Measurements from ENCODE around the gene SASH3.

DNA sequence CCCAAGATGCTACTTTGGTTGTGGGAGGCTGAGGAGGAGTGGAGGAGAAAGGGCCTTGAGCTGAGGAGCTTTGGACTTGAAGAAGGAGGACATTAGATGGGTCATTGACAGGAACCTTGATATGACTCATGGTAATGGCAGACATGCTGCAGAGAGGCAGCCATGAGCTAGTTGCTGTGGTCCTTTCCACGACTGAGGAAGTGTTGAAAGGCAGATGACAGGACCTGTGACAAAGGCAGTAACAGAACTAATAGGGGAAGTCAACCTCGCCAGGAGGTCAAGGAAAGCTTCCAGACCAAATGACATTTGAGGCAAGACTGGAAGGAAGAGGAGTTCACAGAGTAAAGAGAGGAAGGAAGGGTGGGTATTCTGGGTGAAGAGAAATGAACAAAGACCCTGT is 48.5 kb upstream of the SASH3 start:
- TF ChIP-seq, protein P1, sequence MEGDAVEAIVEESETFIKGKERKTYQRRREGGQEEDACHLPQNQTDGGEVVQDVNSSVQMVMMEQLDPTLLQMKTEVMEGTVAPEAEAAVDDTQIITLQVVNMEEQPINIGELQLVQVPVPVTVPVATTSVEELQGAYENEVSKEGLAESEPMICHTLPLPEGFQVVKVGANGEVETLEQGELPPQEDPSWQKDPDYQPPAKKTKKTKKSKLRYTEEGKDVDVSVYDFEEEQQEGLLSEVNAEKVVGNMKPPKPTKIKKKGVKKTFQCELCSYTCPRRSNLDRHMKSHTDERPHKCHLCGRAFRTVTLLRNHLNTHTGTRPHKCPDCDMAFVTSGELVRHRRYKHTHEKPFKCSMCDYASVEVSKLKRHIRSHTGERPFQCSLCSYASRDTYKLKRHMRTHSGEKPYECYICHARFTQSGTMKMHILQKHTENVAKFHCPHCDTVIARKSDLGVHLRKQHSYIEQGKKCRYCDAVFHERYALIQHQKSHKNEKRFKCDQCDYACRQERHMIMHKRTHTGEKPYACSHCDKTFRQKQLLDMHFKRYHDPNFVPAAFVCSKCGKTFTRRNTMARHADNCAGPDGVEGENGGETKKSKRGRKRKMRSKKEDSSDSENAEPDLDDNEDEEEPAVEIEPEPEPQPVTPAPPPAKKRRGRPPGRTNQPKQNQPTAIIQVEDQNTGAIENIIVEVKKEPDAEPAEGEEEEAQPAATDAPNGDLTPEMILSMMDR (IDR thresholded peaks at IDR 0.05) = no peak
- TF ChIP-seq POLR2A (IDR thresholded peaks at IDR 0.05) = no peak
